ENCODE data around the gene OR5K4. TPM values are rescaled to one million over a fixed set of nuclear protein-coding genes. Genes with fewer than 3 reads are reported as not detected.

Gene OR5K4
- total RNA-seq, 1 experiment from 2014 or later: not detected

DNA sequence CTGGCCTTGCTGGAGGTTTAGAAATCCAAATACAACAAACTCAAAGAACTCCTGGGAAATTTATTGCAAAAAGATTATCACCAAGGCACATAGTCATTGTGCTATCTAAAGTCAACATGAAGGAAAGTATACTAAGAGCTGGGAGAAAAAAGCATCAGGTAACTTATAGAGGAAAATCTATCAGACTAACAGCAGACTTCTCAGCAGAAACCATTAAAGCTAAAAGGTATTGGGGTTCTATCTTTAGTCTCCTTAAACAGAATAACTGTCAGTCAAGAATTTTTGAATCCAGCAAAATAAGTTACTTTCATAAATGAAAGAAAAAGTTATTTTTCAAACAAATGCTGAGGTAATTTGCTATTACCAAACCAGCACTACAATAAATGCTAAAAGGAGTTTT lies 44.9 kb downstream of the OR5K4 start:
- POLR2A ChIA-PET: interaction anchor here (0.6 kb wide), 1 partner anchor 580 kb away, joined by 3 read pairs; no protein-coding TSS in a partner anchor
- BruUV-seq (replicated peaks): no TSS peak
- TF ChIP-seq, protein P1, sequence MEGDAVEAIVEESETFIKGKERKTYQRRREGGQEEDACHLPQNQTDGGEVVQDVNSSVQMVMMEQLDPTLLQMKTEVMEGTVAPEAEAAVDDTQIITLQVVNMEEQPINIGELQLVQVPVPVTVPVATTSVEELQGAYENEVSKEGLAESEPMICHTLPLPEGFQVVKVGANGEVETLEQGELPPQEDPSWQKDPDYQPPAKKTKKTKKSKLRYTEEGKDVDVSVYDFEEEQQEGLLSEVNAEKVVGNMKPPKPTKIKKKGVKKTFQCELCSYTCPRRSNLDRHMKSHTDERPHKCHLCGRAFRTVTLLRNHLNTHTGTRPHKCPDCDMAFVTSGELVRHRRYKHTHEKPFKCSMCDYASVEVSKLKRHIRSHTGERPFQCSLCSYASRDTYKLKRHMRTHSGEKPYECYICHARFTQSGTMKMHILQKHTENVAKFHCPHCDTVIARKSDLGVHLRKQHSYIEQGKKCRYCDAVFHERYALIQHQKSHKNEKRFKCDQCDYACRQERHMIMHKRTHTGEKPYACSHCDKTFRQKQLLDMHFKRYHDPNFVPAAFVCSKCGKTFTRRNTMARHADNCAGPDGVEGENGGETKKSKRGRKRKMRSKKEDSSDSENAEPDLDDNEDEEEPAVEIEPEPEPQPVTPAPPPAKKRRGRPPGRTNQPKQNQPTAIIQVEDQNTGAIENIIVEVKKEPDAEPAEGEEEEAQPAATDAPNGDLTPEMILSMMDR (IDR thresholded peaks at IDR 0.05; ENCODE audit: unreplicated experiment): no peak
- no peak for DNase-seq (ENCODE audit: unreplicated experiment)
- Mint-ChIP-seq H3K27me3 (ENCODE audit: insufficient read depth, unreplicated experiment) (peaks cover 12% of the 10 kb centered on the region), H3K4me3 (ENCODE audit: unreplicated experiment) (no peak overlapping the region), H3K9me3 (ENCODE audit: unreplicated experiment) (peaks cover 22% of the 10 kb centered on the region), H3K4me1 (ENCODE audit: insufficient read depth, unreplicated experiment) (no peaks in the 10 kb centered on the region), H3K36me3 (ENCODE audit: insufficient read depth, unreplicated experiment) (no peaks in the 10 kb centered on the region), H3K27ac (ENCODE audit: low read depth, unreplicated experiment) (no peak overlapping the region)
- CTCF ChIA-PET: interaction anchor here (0.7 kb wide), 1 partner anchor 68 kb away, joined by 3 read pairs; no protein-coding TSS in a partner anchor
- intact Hi-C loops (cut with micrococcal nuclease): no loop called here

DNA sequence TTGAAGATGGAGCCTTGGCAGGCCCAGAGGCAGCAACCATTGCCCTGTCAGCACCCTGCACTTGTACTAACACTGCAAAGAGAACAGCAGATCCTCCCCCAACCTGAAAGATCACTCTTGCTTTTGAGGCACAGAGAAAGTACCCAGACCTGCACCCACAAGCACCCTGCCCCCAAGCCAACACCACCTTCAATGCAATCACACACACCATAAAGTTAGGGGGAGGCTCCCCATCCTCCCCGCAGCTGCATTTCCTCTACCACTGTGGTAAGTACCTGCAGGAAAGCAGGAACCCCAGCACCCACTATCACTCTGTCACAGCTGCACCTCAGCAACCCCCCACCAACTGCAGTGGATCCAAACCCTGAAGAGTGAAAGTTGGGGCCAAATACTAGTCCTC lies 48.9 kb downstream of the OR5K4 start:
- no peak overlapping the region for H3K27ac Mint-ChIP-seq (ENCODE audit: low read depth, unreplicated experiment)
- no peaks in the 10 kb centered on the region for H3K27me3 Mint-ChIP-seq (ENCODE audit: insufficient read depth, unreplicated experiment)
- no peaks in the 10 kb centered on the region for H3K4me1 Mint-ChIP-seq (ENCODE audit: insufficient read depth, unreplicated experiment)
- H3K9me3 Mint-ChIP-seq (ENCODE audit: unreplicated experiment): peaks cover 44% of the 10 kb centered on the region
- DNase-seq (ENCODE audit: unreplicated experiment): no peak
- intact Hi-C loops (cut with micrococcal nuclease): no loop called here
- no TSS peak for BruUV-seq (replicated peaks)
- TF ChIP-seq, protein P1 (IDR thresholded peaks at IDR 0.05; ENCODE audit: unreplicated experiment): no peak
- CTCF ChIA-PET: no interaction called here
- H3K36me3 Mint-ChIP-seq (ENCODE audit: insufficient read depth, unreplicated experiment): no peaks in the 10 kb centered on the region
- H3K4me3 Mint-ChIP-seq (ENCODE audit: unreplicated experiment): no peak overlapping the region
- POLR2A ChIA-PET: no interaction called here

DNA sequence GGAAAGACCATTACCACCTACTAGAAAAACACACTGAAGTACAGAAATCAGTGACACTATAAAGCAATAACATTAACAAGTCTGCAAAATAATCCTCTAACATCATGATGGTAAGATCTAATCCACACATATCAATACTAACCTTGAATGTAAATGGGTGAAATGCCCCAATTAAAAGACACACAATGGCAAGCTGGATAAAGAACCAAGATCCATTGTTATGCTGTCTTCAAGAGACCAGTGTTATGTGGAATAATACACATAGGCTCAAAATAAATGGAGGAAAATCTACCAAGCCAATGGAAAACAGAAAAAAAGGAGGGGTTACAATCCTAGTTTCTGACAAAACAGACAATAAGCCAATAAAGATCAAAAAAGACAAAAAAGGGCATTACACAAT lies 50.4 kb downstream of the OR5K4 start:
- POLR2A ChIA-PET: no interaction called here
- no TSS peak for BruUV-seq (replicated peaks)
- Mint-ChIP-seq H3K36me3 (ENCODE audit: insufficient read depth, unreplicated experiment) (no peaks in the 10 kb centered on the region), H3K4me3 (ENCODE audit: unreplicated experiment) (no peak overlapping the region), H3K9me3 (ENCODE audit: unreplicated experiment) (peaks cover 40% of the 10 kb centered on the region), H3K4me1 (ENCODE audit: insufficient read depth, unreplicated experiment) (no peaks in the 10 kb centered on the region), H3K27me3 (ENCODE audit: insufficient read depth, unreplicated experiment) (no peaks in the 10 kb centered on the region), H3K27ac (ENCODE audit: low read depth, unreplicated experiment) (no peak overlapping the region)
- TF ChIP-seq, protein P1 (IDR thresholded peaks at IDR 0.05; ENCODE audit: unreplicated experiment): no peak
- intact Hi-C loops (cut with micrococcal nuclease): no loop called here
- CTCF ChIA-PET: interaction anchor here (0.9 kb wide), 1 partner anchor 75 kb away, joined by 6 read pairs; no protein-coding TSS in a partner anchor
- DNase-seq (ENCODE audit: unreplicated experiment): no peak

Other genes starting within 250 kb of the OR5K4 start
- gene OR5H1, start 223.1 kb upstream of the OR5K4 start, total RNA-seq (2022): not detected in 2 replicates
- not detected in 2 replicates for gene OR5H14, start 206.4 kb upstream of the OR5K4 start, total RNA-seq (2022)
- not detected in 2 replicates for gene OR5H15, start 187.2 kb upstream of the OR5K4 start, total RNA-seq (2022)
- gene OR5H6, start 89.6 kb upstream of the OR5K4 start, total RNA-seq (2022): not detected in 2 replicates
- not detected in 2 replicates for gene OR5H2, start 71.3 kb upstream of the OR5K4 start, total RNA-seq (2022)
- not detected in 2 replicates for gene OR5K3, start 36.8 kb downstream of the OR5K4 start, total RNA-seq (2022)
- gene OR5K1, start 109.3 kb downstream of the OR5K4 start, total RNA-seq (2022): not detected in 2 replicates
- not detected in 2 replicates for gene OR5K2, start 143.8 kb downstream of the OR5K4 start, total RNA-seq (2022)
- gene CLDND1, start 169.0 kb downstream of the OR5K4 start, total RNA-seq (2022): 128 and 173 TPM in 2 replicates
- gene GPR15, start 178.1 kb downstream of the OR5K4 start, total RNA-seq (2022): not detected in 2 replicates
- 10.8 and 11.2 TPM in 2 replicates for gene CPOX, start 239.8 kb downstream of the OR5K4 start, total RNA-seq (2022)